Subcutaneous adipose tissue (tissue), 4 donors: ENCODE data around the gene PPP1R1B. TPM values are rescaled to one million over a fixed set of nuclear protein-coding genes. Genes with fewer than 3 reads are reported as not detected.

Experiments used
- CTCF ChIP-seq: fragments of 450-650 bp; IDR thresholded peaks from one replicate; pipeline ENCODE4 v1.5.1; 2016; ENCODE audit warnings: low read depth, mild to moderate bottlenecking, control low read depth, antibody characterized with exemption, moderate library complexity
- total RNA-seq, 4 donors: library from RNA; depleted of rRNA; stranded (reverse); fragments of >200 nt; gene quantifications; one replicate each; pipeline ENCODE4 v1.1.0, GENCODE V29; 2016

The PPP1R1B gene
- total RNA-seq, 4 donors from 2014 or later, result 16.3 to 100 (median 41.4) TPM

GRCh38 chr17:39625198-39625785 is 1.5 kb upstream of the PPP1R1B start:
- no peak for TF ChIP-seq CTCF

GRCh38 chr17:39627047-39627711 is 427 bp downstream of the PPP1R1B start:
- no peak for TF ChIP-seq CTCF

- TF ChIP-seq CTCF, result no peak
These were observed 1.2 kb downstream of the PPP1R1B start for GRCh38 chr17:39627712-39628516.

GRCh38 chr17:39628655-39629493 is 2.1 kb downstream of the PPP1R1B start:
- no peak for TF ChIP-seq CTCF

GRCh38 chr17:39629494-39629880 is 2.7 kb downstream of the PPP1R1B start:
- TF ChIP-seq CTCF, result no peak

GRCh38 chr17:39629898-39630297 is 3.1 kb downstream of the PPP1R1B start:
- no peak for TF ChIP-seq CTCF
